Activated CD4-positive, CD25-positive, alpha-beta regulatory T cell treated with anti-CD3 and anti-CD28 coated beads, Interleukin-2, amount 50 U/mL, for 24 hours (primary cell): ENCODE data around the gene UNC45A.

Experiments
- ATAC-seq, 2 donors: fragments of 150-1000 bp; cut with Tn5 transposase; one replicate each; pipeline ENCODE4 v1.10.0; 2021; ENCODE audit warnings: mild to moderate bottlenecking in 1 of 2, moderate library complexity in 1 of 2

Gene UNC45A

GRCh38 chr15:90966262-90966661 is 31.2 kb downstream of the UNC45A start:
- no peak for ATAC-seq

- no peak for ATAC-seq
Measured at GRCh38 chr15:90967206-90967605, 32.1 kb downstream of the UNC45A start.

- no peak for ATAC-seq
Measured at GRCh38 chr15:90968434-90968833, 33.3 kb downstream of the UNC45A start.

- no peak for ATAC-seq
Measured at GRCh38 chr15:90970274-90970673, 35.2 kb downstream of the UNC45A start.

- ATAC-seq = no peak
Measured at GRCh38 chr15:90972133-90972532, 37.0 kb downstream of the UNC45A start.

- ATAC-seq = no peak
Measured at GRCh38 chr15:90974216-90974615, 39.1 kb downstream of the UNC45A start.

GRCh38 chr15:90979582-90979981 is 44.5 kb downstream of the UNC45A start:
- no peak for ATAC-seq

- ATAC-seq = no peak
Measured at GRCh38 chr15:90981681-90982080, 46.6 kb downstream of the UNC45A start.

- ATAC-seq = peak in 1 of 2 donors; percentile 63
Measured at GRCh38 chr15:90982135-90982534, 47.0 kb downstream of the UNC45A start.

- no peak for ATAC-seq
Measured at GRCh38 chr15:90986790-90987507, 51.9 kb downstream of the UNC45A start.

- no peak for ATAC-seq
Measured at GRCh38 chr15:90987561-90988141, 52.6 kb downstream of the UNC45A start.

- ATAC-seq = no peak
Measured at GRCh38 chr15:90988296-90988695, 53.2 kb downstream of the UNC45A start.

GRCh38 chr15:90989040-90989768 is 54.1 kb downstream of the UNC45A start:
- peak in 1 of 2 donors; percentile 21 for ATAC-seq

- ATAC-seq = no peak
Measured at GRCh38 chr15:90990446-90990845, 55.4 kb downstream of the UNC45A start.

- ATAC-seq = no peak
Measured at GRCh38 chr15:90991587-90992285, 56.7 kb downstream of the UNC45A start.

GRCh38 chr15:90994059-90994416 is 59.0 kb downstream of the UNC45A start:
- ATAC-seq = peak; percentile 4 to 13

- ATAC-seq = peak; percentile 98
Measured at GRCh38 chr15:90994417-90995311, 59.6 kb downstream of the UNC45A start, which contains the start of gene PRC1. TSS of gene PRC1 (minus strand) at chr15:90994535. CDS start at chr15:90994417, 118 bp downstream.

GRCh38 chr15:90998737-90999136 is 63.7 kb downstream of the UNC45A start:
- no peak for ATAC-seq

- no peak for ATAC-seq
Measured at GRCh38 chr15:91001209-91001608, 66.1 kb downstream of the UNC45A start.
